Spleen (tissue), 11 donors: ENCODE results near the gene SMCO4. TPM values are rescaled to one million over a fixed set of nuclear protein-coding genes. Genes with fewer than 3 reads are reported as not detected.

Source experiments
- DNase-seq: peaks from one replicate; pipeline ENCODE4 v3.0.0-alpha.2; 2020
- H3K27ac ChIP-seq, 8 donors: fragments of 200-600 bp; sonication (generic) in 7 of 8; 1 replicate in 4 of 8; 2 replicates in 4 of 8; pipeline versions ENCODE4 v1.5.0 to v1.8.0; 2016 to 2021; ENCODE audit warnings: inconsistent platforms in 4 of 8, mild to moderate bottlenecking in 4 of 8, moderate library complexity in 1 of 8
- H3K27me3 ChIP-seq, 7 donors: fragments of 200-600 bp; sonication (generic) in 6 of 7; replicated peaks in 1 of 7; 1 replicate in 4 of 7; 2 replicates in 3 of 7; pipeline versions ENCODE4 v1.5.0 to v1.8.0; 2016 to 2021; ENCODE audit warnings: inconsistent platforms in 3 of 7, mild to moderate bottlenecking in 1 of 7
- H3K36me3 ChIP-seq, 6 donors: fragments of 200-600 bp; sonication (generic) in 5 of 6; 1 replicate in 4 of 6; 2 replicates in 2 of 6; pipeline versions ENCODE4 v1.5.0 to v1.8.0; 2016 to 2021; ENCODE audit warnings: inconsistent platforms in 2 of 6
- H3K4me1 ChIP-seq, 6 donors: fragments of 200-600 bp; sonication (generic) in 5 of 6; 1 replicate in 3 of 6; 2 replicates in 3 of 6; pipeline versions ENCODE4 v1.5.0 to v1.8.0; 2016 to 2021; ENCODE audit warnings: inconsistent platforms in 3 of 6
- H3K4me3 ChIP-seq, 8 donors: fragments of 200-600 bp; sonication (generic) in 7 of 8; 1 replicate in 4 of 8; 2 replicates in 4 of 8; pipeline versions ENCODE4 v1.5.0 to v1.8.0; 2016 to 2021; ENCODE audit warnings: inconsistent platforms in 4 of 8, mild to moderate bottlenecking in 4 of 8, moderate library complexity in 2 of 8
- H3K9me3 ChIP-seq, 8 donors: fragments of 200-600 bp; sonication (generic) in 7 of 8; 1 replicate in 4 of 8; 2 replicates in 4 of 8; pipeline versions ENCODE4 v1.5.0 to v1.8.0; 2016 to 2021; ENCODE audit warnings: inconsistent platforms in 4 of 8
- CTCF ChIP-seq, 11 experiments: fragments of 200-600 bp in 7 of 11; fragments of 450-650 bp in 4 of 11; sonication (generic) in 4 of 11; IDR thresholded peaks in 8 of 11; conservative IDR thresholded peaks in 3 of 11; 1 replicate in 7 of 11; 2 replicates in 4 of 11; pipeline versions ENCODE4 v1.4.0 to v1.8.0; 2016 to 2021; ENCODE audit warnings: antibody characterized with exemption in 11 of 11, inconsistent platforms in 4 of 11, mild to moderate bottlenecking in 1 of 11
- POLR2A ChIP-seq, 3 donors: fragments of 450-650 bp; IDR thresholded peaks; one replicate each; pipeline ENCODE4 v1.5.1; 2017; ENCODE audit warnings: antibody characterized with exemption in 3 of 3, mild to moderate bottlenecking in 1 of 3
- POLR2AphosphoS5 ChIP-seq, 3 donors: sonication (generic); formaldehyde crosslinking; IDR thresholded peaks; one replicate each; pipeline ENCODE4 v1.5.1; 2017; ENCODE audit warnings: antibody characterized with exemption in 3 of 3
- WGBS, 5 donors: extraction: QIAGEN DNeasy Blood & Tissue Kit in 3 of 5; methylation state at CpG; one replicate each; pipeline versions ENCODE4 v1.1.5 to v1.1.7; 2013 to 2018; 5-methylcytosine and 5-hydroxymethylcytosine counted together
- intact Hi-C: fragments of 100-400 bp; cut with DNase I; formaldehyde crosslinking; loops from one replicate; pipeline ENCODE4 v1.15.0; 2023; ENCODE audit warnings: low total_unique reads
- polyA plus RNA-seq, 3 donors: library from polyadenylated mRNA; stranded (reverse); fragments of 200-250 nt; gene quantifications; one replicate each; pipeline ENCODE4 v1.2.1, GENCODE V29; 2013
- total RNA-seq, 7 donors: library from RNA; depleted of rRNA in 3 of 7; stranded (reverse); fragments of >200 nt in 3 of 7; fragmentation: NEBNext Ultra II Directional in 4 of 7; extraction: Animal tissue kit (Norgen Biotek cat#: 25700) in 4 of 7; gene quantifications; one replicate each; pipeline versions ENCODE4 v1.1.0 to v1.2.1, GENCODE V29; 2016 to 2021
- donor health status: healthy with polysubstance abuse.
- donor health status: DM: no; HTN: no; CAD: no; lungs with moderate emphysema.
- donor health status: DM: no; HTN: no; CAD: no.
- donor health status: Bipolar disorder and iron deficiency.
- donor health status: healthy.
- donor health status: DM: no; HTN: no; CAD: no.
- donor health status: DM: yes; HTN: yes; CAD: no.

Gene SMCO4
- total and polyA plus RNA-seq, 10 donors = 21.8 to 74.1 (median 51.9) TPM

- H3K27ac ChIP-seq = no peak overlapping the region
- DNase-seq = no peak
- no peaks in the 10 kb centered on the region for H3K9me3 ChIP-seq
- intact Hi-C loops = no loop called here
- no peak for TF ChIP-seq POLR2AphosphoS5 (IDR thresholded peaks at IDR 0.05)
- no peak for TF ChIP-seq CTCF (IDR thresholded peaks at IDR 0.05 in 8 of 11, conservative IDR thresholded peaks at IDR 0.05 in 3 of 11)
- no peak for TF ChIP-seq POLR2A (IDR thresholded peaks at IDR 0.05)
- H3K4me3 ChIP-seq = no peak overlapping the region
- peaks cover 0 to 4% (median 0%) of the 10 kb centered on the region in 7 donors for H3K27me3 ChIP-seq
- H3K36me3 ChIP-seq = no peaks in the 10 kb centered on the region
- WGBS, 5 donors = 84 to 92% (median 88%) methylated on average over 7 of the region's 7 CpGs
- H3K4me1 ChIP-seq = no peaks in the 10 kb centered on the region
Measured at GRCh38 chr11:93571612-93572011, 28.4 kb upstream of the SMCO4 start.

- Histone ChIP-seq H3K27ac (no peak overlapping the region), H3K9me3 (no peaks in the 10 kb centered on the region), H3K4me1 (no peaks in the 10 kb centered on the region), H3K27me3 (peaks cover 0 to 4% (median 0%) of the 10 kb centered on the region in 7 donors), H3K4me3 (no peak overlapping the region), H3K36me3 (no peaks in the 10 kb centered on the region)
- DNase-seq = no peak
- WGBS, 5 donors = 56 to 70% (median 66%) methylated on average over 5 of the region's 5 CpGs
- intact Hi-C loops = no loop called here
- no peak for TF ChIP-seq POLR2AphosphoS5 (IDR thresholded peaks at IDR 0.05)
- TF ChIP-seq POLR2A (IDR thresholded peaks at IDR 0.05) = no peak
- TF ChIP-seq CTCF (IDR thresholded peaks at IDR 0.05 in 8 of 11, conservative IDR thresholded peaks at IDR 0.05 in 3 of 11) = no peak
Measured at GRCh38 chr11:93570759-93571413, 27.7 kb upstream of the SMCO4 start.

- Histone ChIP-seq H3K27me3 (peaks cover 0 to 4% (median 0%) of the 10 kb centered on the region in 7 donors), H3K4me3 (no peak overlapping the region), H3K4me1 (no peaks in the 10 kb centered on the region), H3K27ac (no peak overlapping the region), H3K9me3 (no peaks in the 10 kb centered on the region), H3K36me3 (no peaks in the 10 kb centered on the region)
- no peak for DNase-seq
- TF ChIP-seq CTCF (IDR thresholded peaks at IDR 0.05 in 8 of 11, conservative IDR thresholded peaks at IDR 0.05 in 3 of 11) (no peak), POLR2AphosphoS5 (IDR thresholded peaks at IDR 0.05) (no peak), POLR2A (IDR thresholded peaks at IDR 0.05) (no peak)
- intact Hi-C loops = no loop called here
Measured at GRCh38 chr11:93569496-93569895, 26.3 kb upstream of the SMCO4 start.

- DNase-seq = no peak
- 71 to 89% (median 84%) methylated on average over 2 of the region's 2 CpGs for WGBS, 5 donors
Measured at GRCh38 chr11:93568726-93569125, 25.5 kb upstream of the SMCO4 start.

More at GRCh38 chr11:93568726-93569125, 25.5 kb upstream of the SMCO4 start:
- intact Hi-C loops = no loop called here
- no peak overlapping the region for H3K4me3 ChIP-seq
- peaks cover 0 to 4% (median 0%) of the 10 kb centered on the region in 7 donors for H3K27me3 ChIP-seq
- no peaks in the 10 kb centered on the region for H3K36me3 ChIP-seq
- no peaks in the 10 kb centered on the region for H3K9me3 ChIP-seq
- no peaks in the 10 kb centered on the region for H3K4me1 ChIP-seq
- no peak for TF ChIP-seq POLR2A (IDR thresholded peaks at IDR 0.05)
- H3K27ac ChIP-seq = no peak overlapping the region
